ENCODE results near the gene CCDC63.

DNA sequence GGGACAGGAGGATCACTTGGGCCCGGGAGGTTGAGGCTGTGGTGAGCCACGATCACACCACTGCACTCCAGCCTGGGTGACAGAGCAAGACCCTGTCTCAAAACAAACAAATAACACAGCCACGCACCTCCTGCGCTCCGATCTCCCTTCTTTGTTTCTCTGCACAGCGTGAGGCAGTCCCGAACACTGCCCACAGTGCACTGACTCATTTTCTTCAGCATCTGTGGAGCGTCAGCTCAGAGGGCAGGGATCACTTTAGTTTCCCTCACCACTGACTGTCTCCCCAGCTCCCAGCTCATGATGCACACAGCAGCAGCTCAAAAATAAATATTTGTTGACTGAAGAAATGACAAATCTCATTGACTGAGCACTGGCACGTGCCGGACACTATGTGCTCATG is 74.5 kb downstream of the CCDC63 start:
- no peak for TF ChIP-seq POLR2A (IDR thresholded peaks at IDR 0.05)
- TF ChIP-seq, protein P1, sequence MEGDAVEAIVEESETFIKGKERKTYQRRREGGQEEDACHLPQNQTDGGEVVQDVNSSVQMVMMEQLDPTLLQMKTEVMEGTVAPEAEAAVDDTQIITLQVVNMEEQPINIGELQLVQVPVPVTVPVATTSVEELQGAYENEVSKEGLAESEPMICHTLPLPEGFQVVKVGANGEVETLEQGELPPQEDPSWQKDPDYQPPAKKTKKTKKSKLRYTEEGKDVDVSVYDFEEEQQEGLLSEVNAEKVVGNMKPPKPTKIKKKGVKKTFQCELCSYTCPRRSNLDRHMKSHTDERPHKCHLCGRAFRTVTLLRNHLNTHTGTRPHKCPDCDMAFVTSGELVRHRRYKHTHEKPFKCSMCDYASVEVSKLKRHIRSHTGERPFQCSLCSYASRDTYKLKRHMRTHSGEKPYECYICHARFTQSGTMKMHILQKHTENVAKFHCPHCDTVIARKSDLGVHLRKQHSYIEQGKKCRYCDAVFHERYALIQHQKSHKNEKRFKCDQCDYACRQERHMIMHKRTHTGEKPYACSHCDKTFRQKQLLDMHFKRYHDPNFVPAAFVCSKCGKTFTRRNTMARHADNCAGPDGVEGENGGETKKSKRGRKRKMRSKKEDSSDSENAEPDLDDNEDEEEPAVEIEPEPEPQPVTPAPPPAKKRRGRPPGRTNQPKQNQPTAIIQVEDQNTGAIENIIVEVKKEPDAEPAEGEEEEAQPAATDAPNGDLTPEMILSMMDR (IDR thresholded peaks at IDR 0.05): no peak
